Measurements from ENCODE around the gene BMP2K. TPM values are rescaled to one million over a fixed set of nuclear protein-coding genes. Genes with fewer than 3 reads are reported as not detected.

Gene BMP2K
- total RNA-seq, 6 experiments from 2014 or later = 32.3 to 53.5 (median 43.0) TPM

GRCh38 chr4:78775303-78776078 is 659 bp upstream of the BMP2K start:
- Mint-ChIP-seq H3K36me3 (ENCODE audit: low read depth) (no peaks in the 10 kb centered on the region), H3K4me3 (peak overlapping the region; percentile 95), H3K4me1 (ENCODE audit: low read depth) (peaks cover 10% of the 10 kb centered on the region), H3K27ac (peak overlapping the region; percentile 99), H3K27me3 (ENCODE audit: insufficient read depth) (no peaks in the 10 kb centered on the region), H3K9me3 (no peaks in the 10 kb centered on the region)
- DNase-seq = peak; percentile 68
- TF ChIP-seq, protein P1, sequence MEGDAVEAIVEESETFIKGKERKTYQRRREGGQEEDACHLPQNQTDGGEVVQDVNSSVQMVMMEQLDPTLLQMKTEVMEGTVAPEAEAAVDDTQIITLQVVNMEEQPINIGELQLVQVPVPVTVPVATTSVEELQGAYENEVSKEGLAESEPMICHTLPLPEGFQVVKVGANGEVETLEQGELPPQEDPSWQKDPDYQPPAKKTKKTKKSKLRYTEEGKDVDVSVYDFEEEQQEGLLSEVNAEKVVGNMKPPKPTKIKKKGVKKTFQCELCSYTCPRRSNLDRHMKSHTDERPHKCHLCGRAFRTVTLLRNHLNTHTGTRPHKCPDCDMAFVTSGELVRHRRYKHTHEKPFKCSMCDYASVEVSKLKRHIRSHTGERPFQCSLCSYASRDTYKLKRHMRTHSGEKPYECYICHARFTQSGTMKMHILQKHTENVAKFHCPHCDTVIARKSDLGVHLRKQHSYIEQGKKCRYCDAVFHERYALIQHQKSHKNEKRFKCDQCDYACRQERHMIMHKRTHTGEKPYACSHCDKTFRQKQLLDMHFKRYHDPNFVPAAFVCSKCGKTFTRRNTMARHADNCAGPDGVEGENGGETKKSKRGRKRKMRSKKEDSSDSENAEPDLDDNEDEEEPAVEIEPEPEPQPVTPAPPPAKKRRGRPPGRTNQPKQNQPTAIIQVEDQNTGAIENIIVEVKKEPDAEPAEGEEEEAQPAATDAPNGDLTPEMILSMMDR (IDR thresholded peaks at IDR 0.05) = no peak

DNA sequence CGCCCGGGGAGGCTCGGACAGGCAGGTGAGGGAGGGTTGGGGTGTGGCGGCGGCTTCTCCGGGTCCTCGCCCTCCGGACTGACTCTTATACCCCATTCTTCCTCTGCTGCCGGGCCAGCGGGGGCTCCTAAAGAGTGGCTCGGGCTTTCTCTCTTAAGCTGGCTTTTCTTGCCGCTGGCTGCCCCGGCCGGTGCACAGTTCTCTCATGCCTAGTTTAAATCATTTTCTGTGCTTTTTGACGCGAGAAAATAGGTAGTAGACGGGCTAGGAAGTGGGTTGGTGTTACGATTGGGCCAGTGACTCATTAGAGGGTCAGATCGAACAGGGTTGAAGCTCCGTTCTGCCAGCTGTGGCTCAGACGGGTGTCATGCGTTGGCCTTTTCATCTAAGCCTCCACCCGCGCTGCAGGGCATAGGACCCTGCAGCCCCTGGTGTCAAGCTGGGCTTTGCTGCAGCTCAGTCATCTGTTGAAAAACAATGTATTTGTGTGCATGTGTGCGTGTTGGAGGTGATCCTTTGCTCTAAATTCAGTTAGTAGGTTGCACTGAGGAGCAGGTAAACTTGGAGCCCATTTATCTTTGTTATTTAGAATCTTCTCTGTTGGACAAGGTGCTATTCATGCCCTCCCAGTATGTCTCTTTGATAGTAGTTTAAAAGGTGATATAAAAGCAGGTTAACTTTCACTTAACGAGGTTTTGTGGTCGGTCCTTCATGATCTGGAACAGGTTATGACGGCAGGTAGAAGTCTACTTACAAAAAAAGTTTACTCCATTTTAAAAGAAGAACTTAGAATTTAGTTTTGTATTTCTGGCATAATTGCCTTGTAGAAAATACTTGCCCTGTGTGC is 802 bp downstream of the BMP2K start:
- Mint-ChIP-seq H3K4me1 (ENCODE audit: low read depth) (peaks cover 10% of the 10 kb centered on the region), H3K27ac (peak overlapping the region; percentile 86), H3K4me3 (no peak overlapping the region), H3K36me3 (ENCODE audit: low read depth) (no peaks in the 10 kb centered on the region), H3K27me3 (ENCODE audit: insufficient read depth) (no peaks in the 10 kb centered on the region), H3K9me3 (no peaks in the 10 kb centered on the region)
- TF ChIP-seq, protein P1 (IDR thresholded peaks at IDR 0.05) = no peak
- DNase-seq = peak; percentile 61

DNA sequence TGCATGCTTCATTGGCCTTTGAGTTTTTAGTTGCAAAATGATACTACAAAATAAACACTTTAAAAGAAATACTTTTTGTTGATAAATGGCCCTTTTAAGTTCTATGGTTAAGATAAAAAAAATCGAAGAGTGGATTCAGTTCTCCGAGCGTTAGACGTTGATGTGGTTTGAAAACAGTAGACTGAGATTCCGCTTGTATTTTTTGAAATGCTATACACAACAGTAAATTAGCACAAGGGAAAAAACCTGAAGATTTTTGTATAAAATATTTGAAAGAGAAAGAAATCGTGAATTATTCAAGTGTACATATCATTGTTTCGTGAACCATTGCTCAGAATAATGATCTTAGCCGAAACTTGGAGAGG is 1.4 kb downstream of the BMP2K start:
- TF ChIP-seq, protein P1 (IDR thresholded peaks at IDR 0.05) = no peak
- peaks cover 10% of the 10 kb centered on the region for H3K4me1 Mint-ChIP-seq (ENCODE audit: low read depth)
- H3K27ac Mint-ChIP-seq = no peak overlapping the region
- no peaks in the 10 kb centered on the region for H3K9me3 Mint-ChIP-seq
- H3K27me3 Mint-ChIP-seq (ENCODE audit: insufficient read depth) = no peaks in the 10 kb centered on the region
- no peak overlapping the region for H3K4me3 Mint-ChIP-seq
- no peaks in the 10 kb centered on the region for H3K36me3 Mint-ChIP-seq (ENCODE audit: low read depth)
- DNase-seq = no peak

DNA sequence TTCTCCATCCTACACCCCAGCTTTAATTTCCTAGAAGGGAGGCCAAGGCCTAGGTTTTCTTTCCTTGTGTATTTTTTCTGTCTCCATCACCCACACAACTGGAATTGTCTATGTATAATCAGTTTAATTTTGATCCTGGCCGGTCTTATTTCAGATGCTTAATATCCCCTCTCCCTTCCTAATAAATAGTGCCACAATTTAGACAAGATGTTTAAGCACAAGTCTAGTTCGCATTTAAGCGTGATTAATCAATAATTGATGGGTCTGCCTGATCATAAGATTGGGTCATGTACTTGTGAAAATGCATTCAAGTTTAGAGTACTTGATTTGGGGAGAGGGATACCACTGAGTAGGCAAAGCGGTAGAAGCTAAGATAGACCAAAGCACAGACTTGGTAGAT is 2.4 kb downstream of the BMP2K start:
- no peaks in the 10 kb centered on the region for H3K9me3 Mint-ChIP-seq
- TF ChIP-seq, protein P1 (IDR thresholded peaks at IDR 0.05) = no peak
- no peak for DNase-seq
- H3K27me3 Mint-ChIP-seq (ENCODE audit: insufficient read depth) = no peaks in the 10 kb centered on the region
- peaks cover 10% of the 10 kb centered on the region for H3K4me1 Mint-ChIP-seq (ENCODE audit: low read depth)
- H3K27ac Mint-ChIP-seq = no peak overlapping the region
- no peak overlapping the region for H3K4me3 Mint-ChIP-seq
- no peaks in the 10 kb centered on the region for H3K36me3 Mint-ChIP-seq (ENCODE audit: low read depth)

- no peaks in the 10 kb centered on the region for H3K27me3 Mint-ChIP-seq (ENCODE audit: insufficient read depth)
- peak; percentile 26 for DNase-seq
These were observed 3.1 kb downstream of the BMP2K start for GRCh38 chr4:78779280-78779679.

More at GRCh38 chr4:78779280-78779679, 3.1 kb downstream of the BMP2K start:
- H3K9me3 Mint-ChIP-seq = no peaks in the 10 kb centered on the region
- H3K36me3 Mint-ChIP-seq (ENCODE audit: low read depth) = no peaks in the 10 kb centered on the region
- H3K4me3 Mint-ChIP-seq = no peak overlapping the region
- TF ChIP-seq, protein P1 (IDR thresholded peaks at IDR 0.05) = no peak
- peaks cover 17% of the 10 kb centered on the region for H3K4me1 Mint-ChIP-seq (ENCODE audit: low read depth)
- H3K27ac Mint-ChIP-seq = no peak overlapping the region

Measured in HFFc6 (cell line).